NCI-H2196 treated with DMSO at 0.1 percent for 48 hours (cell line): ENCODE data around the gene SULT6B1.
"Not testable (repeated sequence)": the region's sequence is repeated elsewhere in the genome, so short reads cannot be mapped to it uniquely, and the experiment has no call there.

ENCODE experiments used
- DNase-seq: peaks from one replicate; lab custom pipeline; 2025; ENCODE audit not compliant: unreplicated experiment; lab: John Stamatoyannopoulos, UW

Gene SULT6B1

GRCh38 chr2:37196320-37197195 is 8.1 kb upstream of the SULT6B1 start, which contains the start of gene CEBPZOS:
CEBPZOS (plus strand) TSS chr2:37196496; CDS start chr2:37199705, 3,209 bp downstream.
- peak; percentile 49 for DNase-seq

GRCh38 chr2:37195862-37196319 is 7.4 kb upstream of the SULT6B1 start:
- not testable (repeated sequence) for DNase-seq

DNA sequence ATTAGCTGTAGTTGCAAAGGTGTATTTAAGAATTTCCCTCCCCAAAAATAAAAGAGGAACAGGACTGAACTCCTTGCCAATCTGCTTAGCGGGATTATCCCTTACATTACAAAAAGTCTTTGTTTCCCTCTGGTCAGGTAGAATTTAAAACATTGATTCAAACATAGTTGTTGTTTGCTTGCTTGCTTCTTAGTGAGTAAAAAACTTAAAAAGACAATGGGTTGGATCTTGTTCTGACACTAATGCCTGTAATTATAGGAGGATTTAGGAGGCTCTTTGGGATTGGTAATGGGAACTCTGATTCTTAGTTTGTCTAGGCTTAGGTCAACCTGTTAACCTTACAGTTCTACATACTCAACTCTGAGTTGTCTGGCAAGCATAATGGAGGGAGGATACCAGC is 4.1 kb upstream of the SULT6B1 start:
- no peak for DNase-seq

- DNase-seq = no peak
Observed at GRCh38 chr2:37191747-37192146, 3.3 kb upstream of the SULT6B1 start.

DNA sequence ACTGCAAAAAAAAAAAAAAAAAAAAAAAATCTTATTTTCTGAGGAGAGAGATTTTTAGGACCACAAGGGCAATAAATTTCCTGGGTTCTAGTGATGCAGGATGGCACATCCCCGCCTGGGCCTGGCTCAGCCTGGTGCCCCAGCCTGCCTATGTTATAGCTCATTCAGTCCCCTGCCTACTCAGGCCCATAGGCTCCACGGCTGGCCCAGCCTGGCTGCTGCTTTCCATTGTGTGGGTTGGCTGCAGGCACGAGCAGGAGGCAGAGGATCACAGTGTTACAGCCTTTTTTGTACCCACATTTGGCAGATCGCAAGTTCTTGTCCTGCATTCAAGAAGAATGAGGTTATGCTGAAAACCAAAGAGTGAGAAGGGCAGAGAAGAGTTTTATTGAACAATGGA is 2.8 kb upstream of the SULT6B1 start:
- DNase-seq = no peak

DNA sequence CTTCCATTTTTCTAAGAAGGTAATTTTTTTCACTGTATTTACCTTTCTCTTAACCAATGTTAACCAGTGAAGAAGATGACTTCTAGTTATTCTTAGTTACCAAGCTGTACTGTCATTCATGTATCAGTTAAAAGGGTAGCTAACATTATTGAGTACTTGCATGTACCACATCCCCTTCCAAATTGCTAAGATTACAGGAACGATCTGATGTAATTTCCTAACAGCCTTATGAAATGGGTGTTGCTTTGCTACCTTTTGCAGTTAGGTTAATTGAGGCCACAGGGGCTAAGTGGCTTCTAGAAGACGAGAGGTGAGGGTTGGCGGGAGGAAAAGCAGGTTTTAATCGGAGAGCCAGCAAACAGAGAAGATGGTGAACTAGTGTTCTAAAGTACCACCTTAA is 1.8 kb upstream of the SULT6B1 start:
- DNase-seq = no peak

GRCh38 chr2:37189452-37190153 is 1.1 kb upstream of the SULT6B1 start:
- no peak for DNase-seq

DNA sequence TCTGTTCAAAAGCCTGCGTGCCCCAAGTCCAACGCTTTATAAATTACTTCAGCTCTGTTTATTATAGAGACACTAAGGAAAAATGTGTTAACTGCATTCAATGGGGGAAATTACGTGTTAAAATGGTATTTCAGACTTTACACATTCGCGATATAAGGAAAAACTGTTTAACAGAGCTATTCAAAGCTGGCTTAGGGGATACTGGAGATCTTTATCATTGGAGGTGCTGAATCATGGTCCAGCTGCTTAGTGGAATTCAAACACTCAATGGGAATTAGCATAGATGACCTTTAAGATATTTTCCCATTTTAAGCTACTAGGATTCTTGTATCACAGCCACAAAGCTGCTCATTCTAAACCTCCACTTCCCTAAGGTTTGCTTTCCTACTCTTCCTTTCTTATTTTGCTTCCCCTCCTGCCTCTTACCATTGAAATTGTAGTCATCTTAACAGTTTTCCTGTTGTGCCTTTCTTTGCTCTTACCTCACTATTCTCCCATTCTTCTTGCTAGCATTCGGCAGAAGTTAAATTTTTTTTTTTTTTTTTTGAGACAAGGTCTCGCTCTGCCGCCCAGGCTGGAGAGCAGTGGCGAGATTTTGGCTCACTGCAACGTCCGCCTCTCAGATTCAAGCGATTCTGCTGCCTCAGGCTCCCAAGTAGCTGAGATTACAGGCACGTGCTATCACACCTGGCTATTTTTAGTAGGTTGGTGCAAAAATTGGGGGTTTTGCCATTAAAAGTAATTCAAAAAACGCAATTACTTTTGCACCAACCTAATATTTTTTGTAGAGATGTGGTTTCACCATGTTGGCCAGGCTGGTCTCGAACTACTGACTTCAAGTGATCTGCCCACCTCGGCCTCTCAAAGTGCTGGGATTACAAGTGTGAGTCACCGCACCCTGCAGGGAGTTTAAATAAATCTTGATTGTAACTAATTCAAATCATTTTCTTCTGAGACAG is 6.5 kb downstream of the SULT6B1 start:
- no peak for DNase-seq

GRCh38 chr2:37180640-37181039 is 7.8 kb downstream of the SULT6B1 start:
- no peak for DNase-seq

DNA sequence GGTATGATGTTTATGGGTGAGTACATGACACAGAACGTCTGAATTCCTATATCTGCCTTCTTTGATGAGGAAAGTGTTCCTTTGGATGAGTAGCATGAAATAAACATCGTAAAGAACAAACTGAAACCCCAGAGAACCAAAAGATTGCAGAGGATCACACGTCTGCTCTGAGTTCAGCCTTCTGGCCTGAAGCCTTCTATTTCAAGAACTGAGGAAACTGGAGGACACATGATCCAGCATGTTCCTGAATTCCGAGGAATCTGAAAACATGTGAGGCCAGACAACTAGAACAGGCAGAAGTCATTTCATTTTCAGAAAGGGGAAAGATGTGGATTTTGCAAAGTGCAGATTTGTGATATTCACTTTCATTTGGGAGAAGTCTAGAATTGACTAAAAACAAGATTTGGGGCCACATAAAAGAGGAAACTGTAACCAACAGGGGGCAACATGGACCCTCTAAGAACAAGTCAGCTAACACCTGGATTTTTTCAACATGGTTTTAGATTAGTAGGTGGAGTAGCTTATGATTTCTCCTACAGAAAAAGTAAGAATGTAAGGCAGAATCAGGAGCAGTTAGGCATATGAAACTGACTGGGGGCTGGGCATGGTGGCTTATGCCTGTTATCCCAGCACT is 8.3 kb downstream of the SULT6B1 start:
- no peak for DNase-seq

DNA sequence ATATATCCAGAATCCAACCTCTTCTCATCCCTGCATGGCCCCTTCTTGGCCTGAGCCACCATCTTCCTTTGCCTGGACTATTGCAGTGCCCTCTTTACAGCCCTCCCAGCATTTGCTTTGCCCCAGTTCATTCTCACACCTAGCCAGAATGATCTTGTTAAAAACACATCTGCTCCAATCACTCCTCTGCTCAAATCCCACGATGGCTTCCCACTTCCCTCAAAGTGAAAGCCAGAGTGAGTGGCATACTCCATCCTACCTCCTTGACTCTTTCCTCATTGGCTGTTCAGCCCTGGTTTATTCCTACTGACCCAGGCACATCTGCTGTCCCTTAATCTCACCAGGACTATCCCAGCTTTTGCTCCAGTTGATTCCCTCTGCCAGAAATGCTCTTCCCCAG is 14.7 kb downstream of the SULT6B1 start:
- DNase-seq = no peak

DNA sequence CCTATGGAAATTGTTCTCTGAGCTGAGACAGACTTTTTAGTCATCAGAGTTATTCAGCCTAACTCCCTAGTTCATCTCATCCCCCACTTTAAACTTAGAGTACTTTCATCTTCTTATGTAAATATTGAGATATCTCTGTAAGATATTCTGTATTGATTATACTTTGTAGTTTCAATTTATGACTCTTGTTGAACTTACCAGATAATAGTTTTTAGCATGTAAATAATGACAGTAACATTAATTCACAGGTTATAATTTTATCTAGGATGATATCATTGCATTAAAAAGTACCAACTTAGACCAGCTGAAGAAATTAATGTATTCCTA is 16.9 kb downstream of the SULT6B1 start:
- no peak for DNase-seq

DNA sequence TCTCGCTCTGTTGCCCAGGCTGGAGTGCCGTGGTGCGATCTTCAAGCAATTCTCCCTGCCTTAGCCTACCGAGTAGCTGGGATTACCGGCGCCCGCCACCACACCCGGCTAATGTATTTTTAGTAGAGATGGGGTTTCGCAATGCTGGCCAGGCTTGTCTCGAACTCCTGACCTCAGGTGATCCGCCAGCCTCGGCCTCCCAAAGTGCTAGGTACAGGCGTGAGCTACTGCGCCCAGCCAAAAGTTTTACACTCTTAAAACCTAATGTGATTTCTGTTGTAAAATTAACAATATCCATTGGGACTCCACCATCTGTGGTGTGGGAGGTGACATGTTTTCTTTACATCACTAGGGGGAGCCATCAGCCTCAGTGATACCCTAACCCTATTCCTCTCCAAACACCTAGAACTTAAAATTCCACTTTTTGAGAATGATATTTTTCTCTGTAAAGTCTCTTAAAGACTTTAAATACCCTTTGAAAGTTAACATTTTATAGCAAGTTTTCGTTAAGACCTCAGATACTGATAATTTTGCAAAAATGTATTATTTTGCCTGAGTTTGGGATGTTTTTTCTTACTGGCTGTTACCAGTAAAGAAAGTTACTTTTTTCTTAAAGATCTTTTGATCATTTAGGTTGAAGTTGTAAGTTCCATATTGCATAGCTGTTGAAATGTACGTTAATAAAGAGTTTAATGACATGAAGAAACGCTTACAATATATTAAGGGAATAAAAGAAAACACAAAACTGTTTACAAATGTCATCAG is 20.1 kb downstream of the SULT6B1 start:
- DNase-seq = peak; percentile 9

DNA sequence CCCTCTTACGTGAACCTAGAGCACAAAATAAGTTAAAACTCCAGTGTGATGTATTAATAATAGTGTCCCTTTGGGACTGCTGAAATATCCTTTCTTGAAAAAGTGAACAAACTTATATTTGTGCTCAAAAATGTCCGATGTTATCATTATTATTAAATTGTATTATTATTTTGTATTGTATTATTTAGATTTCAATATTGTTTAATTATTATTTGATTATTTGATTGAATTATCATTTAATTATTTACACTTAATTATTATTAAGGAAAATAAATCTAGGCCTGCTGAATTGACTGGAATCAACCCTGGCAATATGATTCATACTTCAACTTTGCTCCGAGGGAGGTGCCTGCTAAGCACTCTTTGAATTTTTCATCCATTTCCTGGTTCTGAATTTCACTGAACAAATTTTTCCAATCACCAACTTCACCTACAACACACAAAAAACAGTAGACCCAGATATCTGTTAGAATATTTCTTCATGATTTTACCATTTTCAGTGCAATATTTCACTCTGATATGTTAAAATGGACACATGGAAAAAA is 20.8 kb downstream of the SULT6B1 start:
- DNase-seq = no peak

GRCh38 chr2:37164757-37165156 is 23.7 kb downstream of the SULT6B1 start:
- DNase-seq = no peak

DNA sequence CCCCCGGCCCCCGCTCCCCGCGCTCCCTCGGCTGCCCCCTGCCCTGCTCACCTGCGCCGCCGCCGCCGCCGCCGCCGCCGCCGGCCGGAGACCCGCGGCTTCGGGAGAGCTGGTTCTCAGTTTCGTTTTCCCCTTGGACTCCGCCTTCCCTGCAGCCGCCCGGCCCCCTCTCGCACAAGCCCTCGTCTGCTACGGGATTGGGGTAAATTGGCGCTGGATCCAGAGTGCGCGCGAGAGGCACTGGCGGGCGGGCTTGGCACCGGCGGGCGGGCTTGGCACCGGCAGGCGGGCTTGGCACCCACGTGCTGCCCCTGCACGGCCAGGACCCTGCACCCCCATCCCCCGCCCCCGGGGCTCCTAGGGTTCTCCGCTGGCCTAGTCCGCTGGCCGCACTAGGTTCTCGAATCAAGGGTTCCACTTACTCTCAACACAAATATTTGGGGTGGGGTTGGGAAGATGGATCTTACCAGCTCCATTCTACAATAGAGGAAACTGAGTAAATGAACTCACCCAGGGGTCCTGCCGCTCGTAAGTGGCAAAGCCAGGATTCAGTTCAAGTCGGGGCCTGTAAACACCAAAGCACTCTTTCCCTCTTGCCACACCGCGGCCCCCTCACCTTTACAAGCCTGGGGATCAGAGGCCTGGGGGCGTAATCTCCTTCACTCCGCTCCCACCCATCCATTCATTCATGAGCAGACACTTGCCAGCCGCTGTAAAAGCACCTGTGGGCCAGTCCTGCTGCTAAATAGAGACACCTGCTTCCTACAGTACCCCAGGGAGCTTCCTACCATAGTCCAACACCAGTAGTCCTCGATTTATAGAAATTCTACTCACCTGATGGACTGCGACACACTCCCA is 31.4 kb downstream of the SULT6B1 start, which contains the start of gene EIF2AK2:
EIF2AK2 (minus strand) TSS at position 124 of the 858 bp plus-strand sequence. CDS start 9,174 bp downstream, outside the sequence.
- peak; percentile 89 for DNase-seq

GRCh38 chr2:37156071-37156856 is 32.2 kb downstream of the SULT6B1 start:
- peak; percentile 3 for DNase-seq

- DNase-seq = no peak
Observed at GRCh38 chr2:37154785-37155184, 33.7 kb downstream of the SULT6B1 start.
